Sciatic nerve (tissue), 2 donors: ENCODE measurements around the gene CCDC47. TPM values are rescaled to one million over a fixed set of nuclear protein-coding genes. Genes with fewer than 3 reads are reported as not detected.
"Not testable (repeated sequence)": the region's sequence is repeated elsewhere in the genome, so short reads cannot be mapped to it uniquely, and the experiment has no call there.

Experiments
- ATAC-seq: fragments of 200-7000 bp; cut with Tn5 transposase; one replicate; pipeline ENCODE4 v1.9.1; 2020; ENCODE audit warnings: mild to moderate bottlenecking, moderate library complexity
- DNase-seq: peaks from one replicate; pipeline ENCODE4 v3.0.0-alpha.2; 2020; ENCODE audit warnings: low spot score
- intact Hi-C: fragments of 100-400 bp; cut with DNase I; formaldehyde crosslinking; loops from one replicate; pipeline ENCODE4 v1.14.2; 2022
- total RNA-seq: library from RNA; stranded (reverse); fragmentation: NEBNext Ultra II Directional; extraction: Animal tissue kit (Norgen Biotek cat#: 25700); gene quantifications from one replicate; pipeline ENCODE4 v1.2.1, GENCODE V29; 2021
- donor health status: DM: no; HTN: no; CAD: no.
- donor health status: DM: no; HTN: no; CAD: no.

CCDC47 gene, protein sequence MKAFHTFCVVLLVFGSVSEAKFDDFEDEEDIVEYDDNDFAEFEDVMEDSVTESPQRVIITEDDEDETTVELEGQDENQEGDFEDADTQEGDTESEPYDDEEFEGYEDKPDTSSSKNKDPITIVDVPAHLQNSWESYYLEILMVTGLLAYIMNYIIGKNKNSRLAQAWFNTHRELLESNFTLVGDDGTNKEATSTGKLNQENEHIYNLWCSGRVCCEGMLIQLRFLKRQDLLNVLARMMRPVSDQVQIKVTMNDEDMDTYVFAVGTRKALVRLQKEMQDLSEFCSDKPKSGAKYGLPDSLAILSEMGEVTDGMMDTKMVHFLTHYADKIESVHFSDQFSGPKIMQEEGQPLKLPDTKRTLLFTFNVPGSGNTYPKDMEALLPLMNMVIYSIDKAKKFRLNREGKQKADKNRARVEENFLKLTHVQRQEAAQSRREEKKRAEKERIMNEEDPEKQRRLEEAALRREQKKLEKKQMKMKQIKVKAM
- total RNA-seq, result 74.0 TPM

DNA sequence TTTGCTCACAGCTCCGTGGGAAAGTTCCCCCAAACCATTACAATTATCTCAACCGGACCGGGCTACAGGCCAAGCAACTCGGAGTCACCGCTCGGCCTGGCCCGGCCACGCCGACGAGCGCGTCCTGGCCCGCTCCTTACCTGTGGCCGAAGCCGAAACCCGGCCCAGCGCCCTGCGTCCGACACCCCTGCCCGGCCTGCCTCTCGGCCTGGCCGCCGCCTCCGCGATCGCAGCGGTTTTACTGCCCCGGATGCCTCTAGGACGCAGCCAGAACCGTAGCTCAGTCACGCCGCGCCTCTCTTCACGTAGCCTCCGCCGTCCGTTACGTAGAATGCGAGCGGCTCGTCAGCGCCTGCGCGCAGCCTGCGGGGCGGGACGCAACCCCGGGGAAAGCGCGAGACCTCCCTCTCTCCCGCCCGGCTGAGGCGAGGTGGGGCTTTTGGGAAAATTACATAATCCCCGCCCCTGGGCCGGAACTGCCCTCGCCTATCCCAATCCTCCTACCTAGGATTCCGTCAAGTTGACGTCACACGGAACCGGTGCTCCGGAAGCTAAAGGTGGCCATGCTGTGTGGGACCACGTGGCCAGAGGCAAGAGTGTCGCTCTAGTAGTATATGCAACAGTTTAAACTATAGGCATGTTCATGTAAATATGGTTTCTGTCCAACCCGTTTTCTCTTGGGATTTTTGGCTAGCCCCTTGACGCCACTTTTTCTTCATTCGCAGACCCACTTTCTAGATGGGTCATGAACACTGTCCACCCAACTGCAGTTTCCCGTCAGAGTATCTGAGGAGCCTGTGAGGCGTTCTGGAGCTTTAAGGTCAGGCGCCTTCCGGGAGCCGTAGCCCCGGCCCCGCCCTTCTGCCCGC lies at the start of gene CCDC47:
Gene CCDC47 (minus strand): TSS at position 326 of the 869 bp plus-strand sequence. CDS start 7,422 bp downstream, outside the sequence.
- ATAC-seq (peak; percentile 98), DNase-seq (peak; percentile 98)
- intact Hi-C loops, result loop anchor here (2.0 kb wide), 1 partner anchor 65 kb away; no protein-coding TSS in a partner anchor

DNA sequence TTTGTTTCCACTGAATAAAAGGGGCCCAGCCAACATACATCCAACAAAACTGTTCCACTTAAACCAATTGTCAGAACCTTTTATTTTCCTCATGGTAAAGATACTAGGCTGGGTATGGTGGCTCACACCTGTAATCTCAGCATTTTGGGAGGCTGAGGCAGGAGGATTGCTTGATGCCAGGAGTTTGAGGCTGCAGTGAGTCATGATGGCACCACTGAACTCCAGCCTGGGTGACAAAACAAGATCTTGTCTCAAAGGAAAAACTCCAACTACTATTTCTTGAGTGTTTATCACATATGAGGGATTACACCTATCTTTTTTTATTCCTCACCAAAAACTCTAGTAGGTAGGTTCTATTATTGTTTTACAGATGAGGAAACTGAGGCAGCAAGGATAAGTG lies 49.1 kb upstream of the CCDC47 start:
- ATAC-seq, result no peak
- DNase-seq, result no peak
- intact Hi-C loops, result no loop called here

DNA sequence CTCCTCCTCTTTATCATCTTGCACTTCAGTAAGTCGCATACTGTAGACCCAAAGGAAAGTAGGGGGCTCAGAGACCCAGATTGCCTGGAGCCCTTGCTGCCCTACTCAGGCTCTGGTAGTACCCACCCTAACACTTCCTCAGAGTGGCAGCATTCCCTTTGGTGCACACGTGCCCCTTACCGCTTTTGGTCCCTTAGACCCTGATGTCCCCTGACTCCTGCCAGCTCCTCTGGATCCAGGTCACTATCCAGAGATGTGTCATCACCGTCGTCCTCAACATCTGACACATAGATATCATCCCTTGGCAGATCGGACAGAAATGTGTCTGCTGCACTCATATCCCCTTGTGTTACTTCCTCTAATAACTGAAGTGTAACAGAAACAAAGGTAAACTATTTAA lies 48.4 kb upstream of the CCDC47 start:
- ATAC-seq (no peak), DNase-seq (no peak)
- intact Hi-C loops, result no loop called here

DNA sequence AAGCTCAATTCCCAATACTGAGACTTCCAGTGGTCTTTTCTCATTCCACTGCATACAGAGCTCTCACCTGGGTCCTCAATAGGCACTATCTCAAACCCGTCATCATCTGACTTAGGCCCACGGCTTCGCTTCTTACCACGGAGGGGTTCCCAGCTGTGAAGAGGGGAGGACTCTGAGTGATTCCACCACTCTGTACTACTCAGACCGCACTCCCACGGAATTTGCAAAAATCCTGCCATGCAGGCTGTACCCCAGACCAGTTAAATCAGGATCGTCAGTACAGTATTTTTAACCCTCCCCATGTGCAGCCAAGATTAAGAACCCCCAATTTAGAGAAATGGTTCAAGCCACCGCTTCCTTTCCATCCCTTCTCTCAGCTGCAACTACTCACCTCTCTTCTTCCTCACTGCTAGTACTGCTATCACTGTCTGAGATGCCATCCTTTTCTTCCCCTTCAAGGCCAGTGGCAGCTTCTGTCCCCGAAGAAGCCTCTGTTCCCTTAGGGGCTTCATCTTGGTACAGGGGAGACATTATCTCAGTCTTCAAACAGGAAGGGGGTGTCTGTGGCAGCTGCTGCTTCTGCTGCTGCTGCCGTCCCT lies 47.7 kb upstream of the CCDC47 start:
- intact Hi-C loops, result no loop called here
- DNase-seq (no peak), ATAC-seq (no peak)

DNA sequence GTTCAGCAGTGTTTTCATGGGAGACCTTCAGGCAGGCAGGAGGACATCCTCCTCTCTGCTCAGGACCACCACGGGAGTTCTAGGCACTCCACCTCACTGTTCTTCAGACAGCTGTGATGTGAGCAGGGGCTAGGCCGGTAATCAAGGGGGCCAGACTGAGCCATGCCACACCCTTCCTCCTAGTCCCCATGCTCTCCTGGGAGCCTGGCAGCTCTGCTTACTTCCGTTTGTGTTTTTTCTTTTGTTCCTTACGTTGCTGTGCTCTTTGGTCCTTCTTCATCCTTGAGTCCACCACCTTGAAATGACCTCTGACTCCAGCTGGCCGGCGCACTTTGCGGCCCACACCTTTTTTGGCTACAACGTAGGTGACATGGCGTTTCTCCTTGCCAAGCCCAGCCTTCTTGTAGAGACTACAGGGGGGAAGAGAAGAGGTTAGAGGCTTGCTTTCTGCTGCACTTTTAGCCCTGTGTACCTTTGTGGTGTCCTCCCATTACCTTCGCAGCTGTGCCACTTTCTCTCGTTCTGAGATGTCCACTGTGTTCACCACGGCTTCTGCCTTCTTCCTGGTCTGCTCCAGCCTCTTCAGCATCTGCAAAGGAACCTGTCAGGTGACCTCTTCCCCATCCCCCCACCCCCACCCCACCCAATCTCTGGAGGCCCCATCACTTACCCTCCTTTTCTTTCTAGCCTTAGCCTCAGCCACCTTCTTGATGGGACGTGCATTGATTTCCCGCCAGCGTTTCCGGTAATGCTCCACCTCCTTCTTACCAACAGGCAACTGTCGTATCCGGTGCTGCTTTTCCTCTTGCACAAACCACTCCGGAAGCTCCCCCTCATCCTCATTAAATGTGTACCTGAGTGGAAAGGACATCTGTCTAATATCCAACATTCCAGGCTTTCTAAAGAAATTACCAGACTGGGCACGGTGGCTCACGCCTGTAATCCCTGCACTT lies 46.5 kb upstream of the CCDC47 start:
- intact Hi-C loops, result no loop called here
- peak; percentile 26 for ATAC-seq
- DNase-seq, result no peak

DNA sequence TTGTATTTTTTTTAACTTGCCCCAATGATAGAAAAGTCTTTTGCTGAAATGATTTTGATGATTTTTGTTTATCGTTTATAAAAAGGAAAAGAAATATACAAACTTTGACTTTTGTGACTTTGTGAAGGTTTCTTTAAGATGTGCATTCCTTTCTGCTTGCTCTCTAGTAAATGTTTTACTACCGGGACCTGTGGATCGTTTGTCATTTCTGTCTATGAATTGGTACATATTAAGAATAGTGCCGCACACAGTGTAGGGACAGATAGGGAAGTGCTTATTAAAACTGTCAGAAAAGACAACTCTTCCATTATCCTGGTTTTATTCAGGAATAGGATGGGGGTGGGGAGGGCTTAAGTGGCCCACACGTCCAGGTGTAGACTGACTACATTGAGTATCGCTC lies 45.7 kb upstream of the CCDC47 start:
- intact Hi-C loops, result no loop called here
- DNase-seq (no peak), ATAC-seq (no peak)

DNA sequence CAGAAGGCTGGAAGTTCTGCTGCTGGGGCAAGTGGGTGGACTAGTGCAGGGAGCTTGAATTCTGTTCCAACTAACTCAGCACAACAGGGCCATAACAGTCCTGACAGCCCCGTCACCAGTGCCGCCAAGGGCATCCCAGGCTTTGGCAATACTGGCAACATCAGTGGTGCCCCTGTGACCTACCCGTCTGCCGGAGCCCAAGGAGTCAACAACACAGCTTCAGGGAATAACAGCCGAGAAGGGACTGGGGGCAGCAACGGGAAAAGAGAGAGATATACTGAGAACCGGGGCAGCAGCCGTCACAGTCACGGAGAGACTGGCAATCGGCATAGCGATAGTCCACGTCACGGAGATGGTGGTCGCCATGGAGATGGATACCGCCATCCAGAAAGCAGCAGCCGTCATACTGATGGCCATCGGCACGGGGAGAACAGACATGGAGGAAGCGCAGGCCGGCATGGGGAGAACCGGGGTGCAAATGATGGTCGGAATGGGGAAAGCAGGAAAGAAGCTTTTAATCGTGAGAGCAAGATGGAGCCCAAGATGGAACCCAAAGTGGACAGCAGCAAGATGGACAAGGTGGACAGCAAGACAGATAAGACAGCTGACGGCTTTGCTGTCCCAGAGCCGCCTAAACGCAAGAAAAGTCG lies 44.5 kb upstream of the CCDC47 start:
- no peak for DNase-seq
- no peak for ATAC-seq
- intact Hi-C loops, result no loop called here

DNA sequence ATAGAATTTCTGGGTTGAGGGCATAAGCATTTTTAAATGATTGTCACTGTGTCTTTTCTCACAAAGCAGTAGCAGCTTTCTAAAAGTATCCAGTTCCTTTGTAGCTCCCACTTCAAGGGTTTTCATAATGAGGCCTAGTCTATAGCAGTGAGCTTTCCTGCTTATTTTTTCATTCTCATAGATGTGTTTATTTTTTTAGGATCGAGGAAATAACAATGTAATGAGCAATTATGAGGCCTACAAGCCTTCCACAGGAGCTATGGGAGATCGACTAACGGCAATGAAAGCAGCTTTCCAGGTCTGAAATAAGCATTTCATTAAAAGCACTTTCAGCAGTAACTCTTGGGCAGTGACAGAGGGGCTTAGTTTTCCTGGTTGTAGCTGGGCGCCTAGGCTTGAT lies 43.3 kb upstream of the CCDC47 start:
- ATAC-seq, result no peak
- intact Hi-C loops, result no loop called here
- no peak for DNase-seq

DNA sequence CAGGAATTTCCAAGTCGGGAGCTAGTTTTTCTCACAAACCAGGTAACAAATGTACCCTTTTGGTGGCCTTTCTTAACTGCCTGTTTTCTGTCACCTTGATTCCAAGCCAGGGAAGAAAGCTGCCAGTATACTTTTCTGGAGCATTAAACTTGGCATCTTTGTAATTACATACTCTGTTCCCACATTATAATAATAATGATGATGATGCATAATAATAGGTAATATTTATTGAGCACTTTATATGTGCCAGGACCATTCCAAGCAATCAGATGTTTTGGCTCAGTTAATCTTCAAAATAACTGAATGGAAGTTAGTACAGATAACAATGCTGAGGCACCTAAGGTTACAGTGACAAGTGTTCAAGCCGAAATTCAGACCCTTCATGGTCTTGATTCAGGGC lies 42.7 kb upstream of the CCDC47 start:
- DNase-seq, result no peak
- no peak for ATAC-seq
- intact Hi-C loops, result no loop called here

DNA sequence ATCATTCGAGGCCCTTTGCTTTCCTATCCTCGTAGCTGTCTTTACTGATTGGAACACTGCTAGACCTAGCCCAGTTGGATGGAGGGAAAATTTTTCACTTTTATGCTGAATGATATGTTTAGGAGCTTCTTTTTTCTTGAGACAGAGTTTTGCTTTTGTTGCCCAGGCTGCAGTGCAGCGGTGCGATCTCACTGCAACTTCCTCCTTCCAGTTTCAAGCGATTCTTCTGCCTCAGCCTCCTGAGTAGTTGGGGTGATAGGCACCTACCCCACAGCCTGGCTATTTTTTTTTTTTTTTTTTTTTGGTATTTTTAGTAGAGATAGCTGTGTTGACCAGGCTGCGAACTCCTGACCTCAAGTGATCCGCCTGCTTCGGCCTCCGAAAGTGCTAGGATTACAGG lies 36.6 kb upstream of the CCDC47 start:
- ATAC-seq (no peak), DNase-seq (no peak)
- intact Hi-C loops, result no loop called here

DNA sequence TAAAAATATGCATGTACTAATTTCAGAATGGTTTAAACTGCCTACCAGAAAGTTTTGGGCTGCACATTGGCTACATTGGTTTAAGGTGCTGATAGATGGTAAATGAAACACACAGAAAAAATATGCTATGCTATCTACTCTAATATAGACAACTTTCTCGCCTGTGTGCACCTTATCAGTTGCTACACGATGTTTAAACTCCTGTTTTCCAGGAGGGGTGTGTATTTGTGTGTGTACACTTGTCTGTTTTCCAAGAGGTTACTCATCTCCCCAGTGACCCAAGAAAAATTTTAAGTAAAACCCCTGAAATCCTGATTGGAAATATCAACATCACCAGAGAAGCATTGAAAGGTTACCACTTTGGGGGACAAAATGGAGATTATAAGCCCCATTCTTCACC lies 32.2 kb upstream of the CCDC47 start:
- DNase-seq, result no peak
- intact Hi-C loops, result no loop called here
- ATAC-seq, result no peak

DNA sequence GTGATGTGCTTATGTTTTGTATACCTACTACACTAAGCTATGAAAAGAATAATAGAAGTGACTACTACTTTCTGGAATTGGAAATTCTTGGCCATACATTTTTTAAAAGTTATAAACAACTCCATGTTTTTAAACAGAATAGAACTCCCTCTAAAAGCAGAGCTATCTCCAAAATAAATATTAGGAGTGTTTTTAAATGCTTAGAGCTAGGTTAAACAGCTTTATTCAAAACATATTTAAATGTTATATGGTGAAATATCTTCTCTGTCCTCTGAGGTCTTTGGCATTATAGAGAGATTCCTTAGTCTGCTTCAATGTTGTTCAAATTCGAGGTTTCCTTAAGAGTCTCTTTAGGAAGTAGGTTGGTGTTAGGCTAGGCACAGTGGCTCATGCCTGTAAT lies 30.9 kb upstream of the CCDC47 start:
- no peak for ATAC-seq

DNA sequence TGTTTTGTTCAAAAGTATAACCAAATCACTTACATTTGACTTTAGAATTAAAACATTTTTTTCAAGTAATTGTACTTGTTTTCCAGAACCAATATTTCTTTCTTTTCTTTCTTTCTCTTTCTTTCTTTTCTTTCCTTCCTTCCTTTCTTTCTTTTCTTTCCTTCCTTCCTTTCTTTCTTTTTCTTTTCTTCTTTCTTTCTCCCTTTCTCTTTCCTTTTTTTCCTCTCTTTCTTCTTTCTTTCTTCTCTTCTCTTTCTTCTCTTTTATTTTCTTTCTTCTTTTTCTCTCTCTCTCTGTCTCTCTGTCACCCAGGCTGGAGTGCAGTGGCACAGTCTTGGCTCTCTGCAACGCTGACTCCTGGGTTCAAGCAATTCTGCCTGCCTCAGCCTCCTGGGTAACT lies 27.4 kb upstream of the CCDC47 start:
- ATAC-seq (no peak), DNase-seq (no peak)
- intact Hi-C loops, result no loop called here

More for the DNA sequence above, 30.9 kb upstream of the CCDC47 start:
- intact Hi-C loops, result no loop called here
- no peak for DNase-seq

DNA sequence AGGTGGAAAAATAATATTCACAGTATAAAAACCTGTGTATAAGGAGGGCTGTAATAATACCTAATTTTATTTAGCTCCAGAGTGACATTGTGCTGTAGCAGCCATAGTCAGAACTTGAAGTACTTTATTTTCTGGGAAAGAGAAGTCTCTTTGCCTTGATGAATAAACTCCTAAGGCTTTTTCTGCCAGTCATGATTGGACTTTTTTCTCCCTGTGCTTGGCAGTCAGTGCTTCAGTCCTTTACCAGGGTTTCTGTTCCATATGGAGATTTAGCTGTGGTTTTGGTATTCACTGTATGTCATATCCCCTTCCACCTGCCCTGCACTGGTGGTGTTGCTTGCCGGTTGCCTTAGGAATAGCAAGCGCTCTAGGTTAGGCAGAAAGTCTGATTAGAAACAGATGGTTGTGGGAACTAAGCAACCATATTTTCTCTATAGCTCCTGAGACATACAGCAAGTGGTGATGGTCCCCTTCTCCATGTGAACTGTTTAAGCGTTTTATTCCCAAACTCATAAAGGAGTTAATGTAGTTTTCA lies 25.2 kb upstream of the CCDC47 start:
- no peak for DNase-seq
- intact Hi-C loops, result no loop called here
- ATAC-seq, result no peak

DNA sequence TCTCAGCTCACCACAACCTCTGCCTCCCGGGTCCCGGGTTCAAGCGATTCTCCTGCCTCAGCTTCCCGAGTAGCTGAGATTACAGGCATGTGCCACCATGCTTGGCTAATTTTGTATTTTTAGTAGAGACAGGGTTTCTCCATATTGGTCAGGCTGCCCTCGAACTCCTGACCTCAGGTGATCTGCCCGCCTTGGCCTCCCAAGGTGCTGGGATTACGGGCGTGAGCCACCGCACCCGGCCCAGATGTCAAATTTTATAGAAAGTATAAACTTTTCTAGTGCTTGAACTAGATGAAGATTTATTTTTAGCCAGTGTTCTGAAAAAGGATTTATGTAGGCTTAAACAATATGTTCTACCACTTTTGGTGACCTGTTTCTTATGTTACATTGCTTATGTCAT lies 23.0 kb upstream of the CCDC47 start:
- DNase-seq, ATAC-seq, intact Hi-C loops: not testable (repeated sequence)

DNA sequence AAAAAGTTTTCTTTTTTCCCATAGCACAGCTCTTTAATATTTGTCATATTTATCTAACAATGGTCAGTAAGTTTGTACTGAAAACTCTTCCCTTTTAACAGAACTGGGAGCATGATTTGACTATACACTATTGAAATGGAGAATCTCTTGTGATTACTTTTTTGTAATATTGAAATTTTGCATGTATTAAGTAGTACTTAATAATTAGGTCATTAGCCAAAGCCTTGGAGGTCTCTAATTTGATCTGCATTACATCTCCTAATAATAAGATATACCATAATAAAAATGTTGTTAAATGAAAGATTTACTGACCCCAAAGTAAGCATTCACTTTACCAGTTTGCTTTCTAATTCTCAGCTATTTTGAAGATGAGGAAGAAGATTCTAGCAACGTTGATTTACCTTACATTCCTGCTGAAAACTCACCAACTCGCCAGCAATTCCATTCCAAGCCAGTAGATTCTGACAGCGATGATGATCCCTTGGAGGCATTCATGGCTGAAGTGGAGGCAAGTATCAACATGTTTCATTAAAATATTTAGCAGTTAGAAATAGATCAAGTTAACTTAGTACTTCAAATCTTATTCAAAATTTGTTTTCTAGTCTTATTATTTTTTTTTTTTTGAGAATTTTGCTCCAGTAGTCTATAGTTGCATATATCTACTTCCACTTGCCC lies 18.8 kb upstream of the CCDC47 start:
- no peak for ATAC-seq
- intact Hi-C loops, result no loop called here

DNA sequence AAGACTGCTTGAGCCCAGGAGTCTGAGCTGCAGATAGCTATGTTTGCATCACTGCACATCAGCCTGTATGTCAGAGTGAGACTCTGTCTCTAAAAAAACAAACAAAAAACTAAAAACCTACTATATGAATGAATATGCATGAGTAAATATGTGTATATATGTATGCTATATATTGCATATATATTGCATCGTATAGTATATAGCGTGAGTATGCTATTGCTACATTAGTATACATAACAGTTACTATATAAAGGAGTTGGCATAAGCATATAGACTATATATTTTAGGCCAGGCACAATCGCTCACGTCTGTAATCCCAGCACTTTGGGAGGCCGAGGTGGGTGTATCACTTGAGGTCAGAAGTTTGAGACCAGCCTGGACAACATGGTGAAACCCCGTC lies 16.7 kb upstream of the CCDC47 start:
- intact Hi-C loops, result no loop called here
- DNase-seq, result no peak
- no peak for ATAC-seq

More for the DNA sequence above, 18.8 kb upstream of the CCDC47 start:
- no peak for DNase-seq
